WI38 (cell line): ENCODE results near the gene CACNA2D3.

ENCODE experiments used
- H3K4me3 ChIP-seq: 2 replicates; pipeline ENCODE4 v1.5.1; 2011; ENCODE audit warnings: low read depth, mild to moderate bottlenecking, control low read depth, low read length
- TF ChIP-seq, protein P1 (sequence below): IDR thresholded peaks from 2 replicates; pipeline ENCODE4 v1.5.1; 2012; ENCODE audit warnings: low read depth, mild to moderate bottlenecking, control low read depth, low read length

Gene CACNA2D3

DNA sequence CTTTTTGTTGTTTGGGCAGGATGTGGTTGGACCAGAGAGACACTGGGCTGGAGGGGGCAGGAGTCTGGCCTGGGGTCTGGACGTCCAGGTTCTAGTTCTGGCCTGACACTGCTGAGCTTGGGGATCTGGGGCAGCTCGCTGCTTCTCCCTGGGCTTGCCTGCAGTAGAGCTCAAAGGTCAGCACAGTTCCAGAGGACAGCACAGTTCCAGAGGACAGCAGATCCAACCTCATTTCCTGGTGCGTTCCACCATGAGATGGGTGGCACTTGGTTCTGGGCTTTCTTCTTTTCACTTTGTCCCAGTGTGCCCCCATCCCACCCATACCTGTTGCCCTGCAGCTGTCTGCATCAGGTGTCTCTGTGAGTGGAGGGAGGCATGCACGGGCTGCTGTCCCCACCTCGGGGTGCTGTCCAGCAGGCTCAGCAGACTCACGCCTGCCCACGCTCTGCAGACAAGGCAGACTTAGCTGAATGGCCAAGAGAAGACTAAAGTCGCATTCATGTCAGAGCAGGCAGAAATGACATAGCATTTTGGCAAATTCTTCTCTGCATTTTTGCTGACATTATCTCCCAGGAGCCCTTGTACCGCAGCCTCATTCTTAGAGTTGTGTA, 16.7 kb downstream of the CACNA2D3 start:
- H3K4me3 ChIP-seq: no peak overlapping the region
- TF ChIP-seq, protein P1, sequence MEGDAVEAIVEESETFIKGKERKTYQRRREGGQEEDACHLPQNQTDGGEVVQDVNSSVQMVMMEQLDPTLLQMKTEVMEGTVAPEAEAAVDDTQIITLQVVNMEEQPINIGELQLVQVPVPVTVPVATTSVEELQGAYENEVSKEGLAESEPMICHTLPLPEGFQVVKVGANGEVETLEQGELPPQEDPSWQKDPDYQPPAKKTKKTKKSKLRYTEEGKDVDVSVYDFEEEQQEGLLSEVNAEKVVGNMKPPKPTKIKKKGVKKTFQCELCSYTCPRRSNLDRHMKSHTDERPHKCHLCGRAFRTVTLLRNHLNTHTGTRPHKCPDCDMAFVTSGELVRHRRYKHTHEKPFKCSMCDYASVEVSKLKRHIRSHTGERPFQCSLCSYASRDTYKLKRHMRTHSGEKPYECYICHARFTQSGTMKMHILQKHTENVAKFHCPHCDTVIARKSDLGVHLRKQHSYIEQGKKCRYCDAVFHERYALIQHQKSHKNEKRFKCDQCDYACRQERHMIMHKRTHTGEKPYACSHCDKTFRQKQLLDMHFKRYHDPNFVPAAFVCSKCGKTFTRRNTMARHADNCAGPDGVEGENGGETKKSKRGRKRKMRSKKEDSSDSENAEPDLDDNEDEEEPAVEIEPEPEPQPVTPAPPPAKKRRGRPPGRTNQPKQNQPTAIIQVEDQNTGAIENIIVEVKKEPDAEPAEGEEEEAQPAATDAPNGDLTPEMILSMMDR: no peak

- no peak overlapping the region for H3K4me3 ChIP-seq
- TF ChIP-seq, protein P1: no peak
Measured at GRCh38 chr3:54139630-54140029, 17.3 kb downstream of the CACNA2D3 start.

- TF ChIP-seq, protein P1: no peak
Measured at GRCh38 chr3:54144284-54144683, 21.9 kb downstream of the CACNA2D3 start.

DNA sequence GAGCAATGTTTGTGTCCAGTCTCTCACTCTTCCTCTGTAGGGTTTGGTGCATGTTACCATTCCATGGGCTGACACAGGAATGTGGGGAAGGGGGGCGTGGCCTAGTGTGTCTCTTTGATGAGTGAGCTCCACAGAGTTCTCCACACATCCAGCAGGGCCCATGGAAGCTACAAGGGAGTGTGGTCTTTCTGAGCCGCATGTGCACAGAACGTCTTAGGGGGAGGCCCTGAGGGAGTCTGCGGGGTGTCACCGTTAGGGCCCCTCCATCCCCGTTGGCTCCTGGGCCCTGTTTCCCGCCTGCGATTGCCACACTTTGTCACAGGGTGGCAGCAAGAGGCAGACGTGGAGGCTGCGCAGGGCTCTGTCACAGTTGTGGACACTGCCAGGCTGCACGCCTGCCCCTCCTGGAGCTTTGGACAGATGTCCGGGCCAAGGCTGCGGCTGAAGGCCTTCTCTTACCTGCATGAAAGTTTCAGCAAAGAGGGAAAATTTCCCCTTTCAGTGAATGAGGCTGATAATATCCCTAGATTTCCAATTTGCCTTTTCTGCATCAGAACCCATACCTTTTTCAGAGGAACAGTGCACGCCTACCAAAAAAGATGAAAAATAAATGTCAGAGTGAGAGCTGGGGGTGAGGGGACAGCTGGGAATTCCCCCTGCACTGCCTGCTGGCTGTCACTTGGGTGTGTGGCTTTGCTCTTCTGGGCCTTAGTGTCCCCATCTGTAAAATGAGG, 24.3 kb downstream of the CACNA2D3 start:
- TF ChIP-seq, protein P1: no peak
- no peak overlapping the region for H3K4me3 ChIP-seq

More at GRCh38 chr3:54144284-54144683, 21.9 kb downstream of the CACNA2D3 start:
- no peak overlapping the region for H3K4me3 ChIP-seq

DNA sequence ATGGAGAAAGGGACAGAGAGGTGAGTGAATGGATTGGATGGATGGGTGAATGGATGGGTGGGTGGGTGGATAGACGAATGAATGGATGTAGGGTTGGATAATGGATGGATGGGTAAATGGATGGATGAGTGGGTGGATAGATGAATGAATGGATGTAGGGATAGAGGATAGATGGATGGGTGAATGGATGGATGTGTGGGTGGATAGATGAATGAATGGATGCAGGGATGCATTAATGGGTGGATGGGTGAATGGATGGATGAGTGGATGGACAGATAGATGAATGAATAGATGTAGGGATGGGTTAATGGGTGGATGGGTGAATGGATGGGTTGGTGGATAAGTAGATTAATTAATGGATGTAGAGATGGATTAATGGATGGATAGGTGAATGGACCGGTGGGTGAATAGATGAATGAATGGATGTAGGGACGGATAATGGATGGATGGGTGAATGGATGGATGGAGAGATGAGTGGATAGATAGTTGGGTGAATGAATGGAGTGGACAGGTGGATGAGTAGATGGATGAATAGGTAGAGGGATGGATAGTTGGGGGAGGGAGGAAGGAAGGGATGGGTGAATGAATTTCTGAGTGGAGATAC, 28.6 kb downstream of the CACNA2D3 start:
- no peak overlapping the region for H3K4me3 ChIP-seq
- TF ChIP-seq, protein P1: no peak

GRCh38 chr3:54153477-54153876, 31.1 kb downstream of the CACNA2D3 start:
- H3K4me3 ChIP-seq: no peak overlapping the region
- TF ChIP-seq, protein P1: no peak

DNA sequence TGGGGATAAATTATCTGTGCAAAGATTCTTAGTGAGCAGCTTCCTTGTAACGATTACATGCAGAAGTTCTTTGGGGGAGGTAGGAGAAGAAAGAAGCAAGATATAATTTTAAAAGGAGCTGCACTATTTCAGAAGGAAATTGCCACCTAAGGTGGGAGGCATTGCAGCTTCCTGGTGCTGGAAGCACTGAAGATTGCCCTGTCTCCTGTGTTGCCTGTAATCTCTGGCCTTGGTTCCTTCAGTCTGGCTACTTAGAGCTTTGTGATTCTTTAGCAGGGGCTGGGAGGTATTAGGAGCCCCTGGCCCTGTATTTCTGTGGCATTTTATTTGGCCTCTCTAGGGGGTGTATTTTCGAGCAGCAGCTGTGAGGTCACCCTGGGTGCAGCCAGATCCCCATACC, 35.5 kb downstream of the CACNA2D3 start:
- no peak overlapping the region for H3K4me3 ChIP-seq
- TF ChIP-seq, protein P1: no peak
